Brain microvascular endothelial cell (primary cell): ENCODE data around the gene PTPRN2.

ENCODE experiments used
- DNase-seq: peaks from one replicate; pipeline ENCODE4 v3.0.0-alpha.2; 2020
- H3K27ac ChIP-seq: fragments of 250-450 bp; sonication (Bioruptor Pico); 2 replicates; pipeline ENCODE4 v1.5.1; 2020; ENCODE audit warnings: mild to moderate bottlenecking, moderate library complexity
- H3K27me3 ChIP-seq: fragments of 250-450 bp; sonication (Bioruptor Pico); replicated peaks from 2 replicates; pipeline ENCODE4 v1.5.1; 2020; ENCODE audit warnings: mild to moderate bottlenecking
- H3K36me3 ChIP-seq: fragments of 250-450 bp; sonication (Bioruptor Pico); replicated peaks from 2 replicates; pipeline ENCODE4 v1.5.1; 2020; ENCODE audit warnings: mild to moderate bottlenecking
- H3K4me3 ChIP-seq: 2 replicates; pipeline ENCODE4 v1.5.1; 2011; ENCODE audit warnings: low read depth, mild to moderate bottlenecking, control low read depth, low read length, moderate library complexity
- in situ Hi-C: cut with HindIII; loops from 2 replicates; pipeline ENCODE4 v1.10.0; 2017; ENCODE audit warnings: low sequenced_read_pairs, low pct_ligation_motif_present
- TF ChIP-seq, protein P1 (sequence below): IDR thresholded peaks from 2 replicates; pipeline ENCODE4 v1.5.1; 2011; ENCODE audit warnings: low read depth, mild to moderate bottlenecking, moderate library complexity, low read length, control low read depth, inconsistent platforms; ENCODE audit errors: missing control alignments

PTPRN2 gene

GRCh38 chr7:158368449-158368848 is 219.2 kb downstream of the PTPRN2 start:
- H3K36me3 ChIP-seq: no peaks in the 10 kb centered on the region
- no peaks in the 10 kb centered on the region for H3K27me3 ChIP-seq
- in situ Hi-C loops: no loop called here
- DNase-seq: no peak
- TF ChIP-seq, protein P1, sequence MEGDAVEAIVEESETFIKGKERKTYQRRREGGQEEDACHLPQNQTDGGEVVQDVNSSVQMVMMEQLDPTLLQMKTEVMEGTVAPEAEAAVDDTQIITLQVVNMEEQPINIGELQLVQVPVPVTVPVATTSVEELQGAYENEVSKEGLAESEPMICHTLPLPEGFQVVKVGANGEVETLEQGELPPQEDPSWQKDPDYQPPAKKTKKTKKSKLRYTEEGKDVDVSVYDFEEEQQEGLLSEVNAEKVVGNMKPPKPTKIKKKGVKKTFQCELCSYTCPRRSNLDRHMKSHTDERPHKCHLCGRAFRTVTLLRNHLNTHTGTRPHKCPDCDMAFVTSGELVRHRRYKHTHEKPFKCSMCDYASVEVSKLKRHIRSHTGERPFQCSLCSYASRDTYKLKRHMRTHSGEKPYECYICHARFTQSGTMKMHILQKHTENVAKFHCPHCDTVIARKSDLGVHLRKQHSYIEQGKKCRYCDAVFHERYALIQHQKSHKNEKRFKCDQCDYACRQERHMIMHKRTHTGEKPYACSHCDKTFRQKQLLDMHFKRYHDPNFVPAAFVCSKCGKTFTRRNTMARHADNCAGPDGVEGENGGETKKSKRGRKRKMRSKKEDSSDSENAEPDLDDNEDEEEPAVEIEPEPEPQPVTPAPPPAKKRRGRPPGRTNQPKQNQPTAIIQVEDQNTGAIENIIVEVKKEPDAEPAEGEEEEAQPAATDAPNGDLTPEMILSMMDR: no peak
- H3K27ac ChIP-seq: no peak overlapping the region
- no peak overlapping the region for H3K4me3 ChIP-seq

- DNase-seq: no peak
- TF ChIP-seq, protein P1: no peak
- no peak overlapping the region for H3K4me3 ChIP-seq
- in situ Hi-C loops: no loop called here
- H3K27ac ChIP-seq: no peak overlapping the region
- H3K27me3 ChIP-seq: no peaks in the 10 kb centered on the region
- H3K36me3 ChIP-seq: no peaks in the 10 kb centered on the region
Observed at GRCh38 chr7:158367634-158367982, 220.0 kb downstream of the PTPRN2 start.

- TF ChIP-seq, protein P1: no peak
- in situ Hi-C loops: no loop called here
- no peak overlapping the region for H3K4me3 ChIP-seq
Observed at GRCh38 chr7:158366916-158367633, 220.5 kb downstream of the PTPRN2 start.

DNA sequence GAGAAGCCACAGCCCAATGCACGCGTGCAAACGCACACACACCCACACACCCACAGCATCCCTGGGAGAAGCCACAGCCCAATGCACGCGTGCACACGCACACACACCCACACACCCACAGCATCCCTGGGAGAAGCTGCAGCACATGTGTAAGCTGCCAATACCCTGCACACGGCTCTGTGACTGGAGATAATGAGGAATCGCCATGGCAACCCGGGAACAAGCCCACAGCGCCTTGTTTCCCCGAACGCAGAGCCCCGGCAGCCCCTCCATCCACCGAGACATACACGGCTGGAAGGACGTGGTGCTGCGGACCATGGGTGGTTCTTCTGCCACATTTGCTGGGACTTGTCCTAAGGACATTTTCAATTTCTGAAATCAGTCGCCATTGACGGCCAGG is 221.3 kb downstream of the PTPRN2 start:
- Histone ChIP-seq H3K36me3 (no peaks in the 10 kb centered on the region), H3K4me3 (no peak overlapping the region), H3K27ac (no peak overlapping the region), H3K27me3 (no peaks in the 10 kb centered on the region)
- TF ChIP-seq, protein P1: no peak
- DNase-seq: no peak
- in situ Hi-C loops: no loop called here

More at GRCh38 chr7:158366916-158367633, 220.5 kb downstream of the PTPRN2 start:
- Histone ChIP-seq H3K27ac (no peak overlapping the region), H3K27me3 (no peaks in the 10 kb centered on the region), H3K36me3 (no peaks in the 10 kb centered on the region)
- DNase-seq: no peak

DNA sequence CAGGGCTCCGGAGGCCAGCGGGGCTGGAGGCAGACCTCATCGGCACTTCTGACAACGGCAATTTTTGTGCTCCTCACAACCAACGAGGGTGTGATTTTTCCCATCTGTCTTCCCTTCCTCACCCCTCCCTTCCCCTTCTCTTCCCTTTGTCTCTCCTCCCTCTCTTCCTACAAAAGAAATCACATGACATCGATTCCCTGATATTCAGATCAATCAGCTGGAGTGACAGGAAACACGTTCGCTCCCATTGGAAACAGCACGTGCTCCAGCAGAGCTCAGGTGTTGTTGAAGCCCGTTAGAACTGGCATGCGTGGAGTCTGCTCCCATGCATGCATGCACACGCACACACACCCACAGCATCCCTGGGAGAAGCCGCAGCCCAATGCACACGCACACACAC is 222.4 kb downstream of the PTPRN2 start:
- H3K36me3 ChIP-seq: no peaks in the 10 kb centered on the region
- in situ Hi-C loops: no loop called here
- H3K27me3 ChIP-seq: no peaks in the 10 kb centered on the region
- no peak overlapping the region for H3K27ac ChIP-seq
- DNase-seq: no peak
- no peak overlapping the region for H3K4me3 ChIP-seq
- TF ChIP-seq, protein P1: no peak

- in situ Hi-C loops: no loop called here
- H3K4me3 ChIP-seq: no peak overlapping the region
- TF ChIP-seq, protein P1: no peak
- no peaks in the 10 kb centered on the region for H3K27me3 ChIP-seq
- no peak for DNase-seq
- H3K27ac ChIP-seq: no peak overlapping the region
- no peaks in the 10 kb centered on the region for H3K36me3 ChIP-seq
Observed at GRCh38 chr7:158364451-158364850, 223.2 kb downstream of the PTPRN2 start.
